COLO668 (cell line): ENCODE results near the gene RASA3.

Experiments
- DNase-seq: peaks from one replicate; lab custom pipeline; 2025; ENCODE audit not compliant: unreplicated experiment; lab: John Stamatoyannopoulos, UW

The RASA3 gene

GRCh38 chr13:113974304-113975281, 157.8 kb downstream of the RASA3 start:
- no peak for DNase-seq

- DNase-seq, result no peak
These were observed 158.9 kb downstream of the RASA3 start, which contains the start of gene C13orf46 for GRCh38 chr13:113973218-113974164. C13orf46 (minus strand) TSS chr13:113974076; CDS start chr13:113973997, 79 bp downstream.

- DNase-seq, result no peak
These were observed 159.8 kb downstream of the RASA3 start for GRCh38 chr13:113972451-113973217.

- DNase-seq, result no peak
These were observed 160.8 kb downstream of the RASA3 start for GRCh38 chr13:113971471-113972231.

- no peak for DNase-seq
These were observed 161.5 kb downstream of the RASA3 start for GRCh38 chr13:113970810-113971470.

GRCh38 chr13:113969973-113970611, 162.3 kb downstream of the RASA3 start:
- DNase-seq, result no peak

- no peak for DNase-seq
These were observed 163.0 kb downstream of the RASA3 start for GRCh38 chr13:113969311-113969972.

GRCh38 chr13:113968463-113969310, 163.7 kb downstream of the RASA3 start:
- no peak for DNase-seq

GRCh38 chr13:113967729-113968462, 164.5 kb downstream of the RASA3 start:
- DNase-seq, result no peak

GRCh38 chr13:113967206-113967720, 165.2 kb downstream of the RASA3 start:
- no peak for DNase-seq

- DNase-seq, result no peak
These were observed 166.2 kb downstream of the RASA3 start for GRCh38 chr13:113965968-113966884.

GRCh38 chr13:113965383-113965874, 167.0 kb downstream of the RASA3 start:
- DNase-seq, result no peak

GRCh38 chr13:113964251-113964995, 168.0 kb downstream of the RASA3 start:
- no peak for DNase-seq

GRCh38 chr13:113963376-113963775, 169.0 kb downstream of the RASA3 start:
- DNase-seq, result no peak

- DNase-seq, result no peak
These were observed 169.4 kb downstream of the RASA3 start for GRCh38 chr13:113962975-113963374.
